Inflammatory macrophage (primary cell): Measurements from ENCODE around the gene IQSEC1.

Source experiments
- DNase-seq, 2 donors: peaks; one replicate each; pipeline ENCODE4 v3.0.0-alpha.2; 2020 to 2022

Gene IQSEC1

GRCh38 chr3:13106308-13107001 is 33.2 kb upstream of the IQSEC1 start:
- DNase-seq, result no peak

DNA sequence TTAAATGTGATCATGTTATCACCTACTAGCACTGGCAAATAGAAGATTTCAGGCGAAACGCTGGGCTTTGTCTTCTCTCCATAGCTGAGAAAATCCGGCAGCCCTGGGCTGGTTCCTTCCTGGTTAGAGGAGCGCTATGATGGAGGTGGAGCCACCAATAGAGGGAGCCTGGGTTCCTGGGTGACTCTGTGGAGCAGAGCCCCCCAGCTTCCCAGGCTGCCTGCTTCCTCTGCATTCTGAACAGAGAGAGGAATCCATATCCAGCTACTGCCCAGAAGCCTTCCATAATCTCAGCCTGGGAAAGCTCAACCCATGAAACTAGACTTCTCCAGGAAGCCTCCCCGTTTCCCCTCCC is 32.6 kb upstream of the IQSEC1 start:
- DNase-seq, result no peak

DNA sequence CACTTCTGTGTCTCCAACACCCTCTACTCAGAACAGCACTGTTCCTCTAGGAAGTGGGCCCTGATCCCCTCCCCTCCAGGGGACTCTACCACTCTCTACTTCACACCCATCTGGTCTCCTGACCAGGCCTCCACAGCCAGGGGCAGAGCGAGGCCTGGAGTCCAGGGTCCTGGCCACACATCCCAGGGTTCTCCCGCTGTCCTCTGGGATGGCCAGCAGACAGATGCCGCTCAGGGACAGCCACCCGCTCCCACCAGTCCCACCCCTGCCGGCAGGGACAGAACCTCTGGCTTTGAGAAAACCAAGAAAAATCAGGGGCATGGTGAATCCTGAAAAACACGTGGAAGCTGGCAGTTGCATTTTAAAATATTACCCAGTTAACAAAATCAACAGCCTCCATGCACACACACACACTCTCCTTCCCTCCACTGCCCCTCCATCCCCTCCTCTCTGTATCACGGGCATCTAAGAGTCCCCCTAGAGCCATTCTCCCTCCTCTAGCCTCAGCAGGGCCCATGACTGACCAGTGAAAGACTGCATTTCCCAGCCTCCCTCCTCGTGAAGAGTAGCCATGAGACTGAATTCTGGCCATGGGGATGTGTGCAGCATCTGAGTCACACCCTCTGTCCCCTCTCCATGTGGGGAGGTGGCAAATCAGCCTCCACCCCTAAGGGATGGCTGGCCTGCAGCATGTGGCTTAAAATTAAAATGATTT is 32.1 kb upstream of the IQSEC1 start:
- no peak for DNase-seq

- DNase-seq, result no peak
These were observed 31.3 kb upstream of the IQSEC1 start for GRCh38 chr3:13104511-13104910.

DNA sequence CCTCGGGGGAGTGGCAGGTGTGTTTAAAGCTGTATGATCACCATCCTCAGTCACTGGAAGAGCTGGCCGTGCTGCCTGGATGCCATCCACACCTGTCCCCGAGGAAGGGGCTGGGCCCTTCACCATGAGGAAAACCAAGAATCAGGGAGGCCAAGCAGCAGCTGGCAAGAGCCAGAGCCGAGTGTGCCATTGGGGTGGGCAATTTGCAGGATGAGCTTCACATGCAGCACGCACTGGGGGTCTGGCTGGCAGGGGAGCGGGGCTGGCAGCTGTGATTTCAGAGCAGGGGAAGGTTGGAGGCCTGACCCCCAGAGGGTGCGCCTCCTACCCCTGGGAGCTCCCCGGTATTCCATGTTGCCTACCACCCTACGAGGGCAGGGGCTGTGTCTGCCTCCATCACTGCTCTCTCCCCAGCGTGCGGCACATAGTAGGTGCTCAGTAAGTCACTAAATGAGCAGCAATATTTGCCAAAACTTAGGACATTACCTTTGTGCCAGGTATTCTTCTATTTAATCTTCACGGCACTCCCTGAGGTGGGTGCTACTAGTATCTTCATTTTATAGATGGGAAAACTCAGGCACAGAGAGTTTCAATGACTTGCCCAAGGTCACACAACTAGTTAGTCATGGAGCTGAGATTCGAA is 30.3 kb upstream of the IQSEC1 start:
- no peak for DNase-seq

GRCh38 chr3:13102386-13103345 is 29.4 kb upstream of the IQSEC1 start:
- DNase-seq, result no peak

DNA sequence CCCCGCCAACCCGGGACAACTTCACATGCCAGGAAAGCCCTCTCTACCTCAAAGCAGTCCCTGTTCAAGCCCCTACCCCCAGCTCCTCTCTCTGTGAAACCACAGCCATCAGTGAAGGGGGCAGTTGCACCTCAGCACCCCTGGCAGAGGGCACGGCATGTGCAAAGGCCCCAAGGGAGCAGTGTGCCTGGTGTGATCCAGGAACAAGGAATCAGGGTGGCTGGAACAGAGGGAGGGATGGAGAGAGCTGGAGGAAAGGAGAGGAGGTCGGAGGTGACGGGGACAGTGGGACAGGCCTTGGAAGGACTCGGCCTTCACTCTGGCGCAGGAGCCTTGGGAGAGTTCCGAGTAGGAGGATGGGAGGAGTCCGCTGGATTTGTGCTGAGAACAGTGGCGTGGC is 26.5 kb upstream of the IQSEC1 start:
- DNase-seq, result no peak

GRCh38 chr3:13098192-13098988 is 25.2 kb upstream of the IQSEC1 start:
- peak in 1 of 2 donors; percentile 6 for DNase-seq

DNA sequence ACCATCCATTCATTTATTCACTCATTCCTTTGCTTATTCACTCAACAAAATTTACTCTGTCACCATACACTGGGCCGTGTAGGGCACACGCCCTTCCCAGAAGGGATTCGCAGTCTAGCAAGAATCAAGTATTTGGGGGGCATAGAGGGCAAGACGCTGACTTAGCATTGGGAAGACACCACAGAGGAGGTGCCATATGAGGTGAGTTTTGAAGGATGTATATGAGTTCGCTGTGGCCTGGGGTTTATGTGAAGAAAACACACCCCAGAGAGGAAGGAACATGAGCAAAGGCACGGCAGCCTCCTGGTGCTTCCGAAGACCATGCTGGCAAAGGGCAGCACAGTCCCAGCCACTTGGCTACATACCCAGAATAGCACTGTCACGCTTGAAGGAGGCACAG is 23.1 kb upstream of the IQSEC1 start:
- no peak for DNase-seq

GRCh38 chr3:13095408-13095937 is 22.2 kb upstream of the IQSEC1 start:
- peak in 1 of 2 donors; percentile 21 for DNase-seq

DNA sequence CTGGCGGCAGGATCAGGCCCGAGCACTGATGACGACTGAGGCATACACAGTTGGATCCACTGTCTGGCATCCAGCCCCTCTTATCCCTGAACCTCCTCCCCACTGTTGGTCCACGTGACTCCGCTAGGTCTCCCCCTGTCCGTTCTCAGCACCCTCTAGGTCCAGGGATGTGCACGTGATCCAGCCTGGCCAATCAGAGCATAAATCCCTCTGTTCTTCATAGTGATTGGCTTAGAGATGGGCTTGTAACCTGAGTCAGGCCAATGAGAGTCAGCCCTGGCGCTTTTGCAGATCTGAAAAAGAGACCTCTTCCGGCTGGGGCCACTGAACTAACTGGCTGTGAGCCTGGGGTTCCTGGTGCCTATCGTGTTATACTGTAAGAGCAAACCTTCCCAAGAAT is 20.5 kb upstream of the IQSEC1 start:
- DNase-seq, result no peak

GRCh38 chr3:13092621-13093617 is 19.7 kb upstream of the IQSEC1 start:
- DNase-seq, result no peak

GRCh38 chr3:13091898-13092611 is 18.8 kb upstream of the IQSEC1 start:
- peak; percentile 88 to 91 for DNase-seq

GRCh38 chr3:13088028-13089006 is 15.1 kb upstream of the IQSEC1 start:
- peak in 1 of 2 donors; percentile 22 for DNase-seq

GRCh38 chr3:13087320-13087990 is 14.2 kb upstream of the IQSEC1 start:
- DNase-seq, result no peak

GRCh38 chr3:13086531-13086981 is 13.3 kb upstream of the IQSEC1 start:
- no peak for DNase-seq

DNA sequence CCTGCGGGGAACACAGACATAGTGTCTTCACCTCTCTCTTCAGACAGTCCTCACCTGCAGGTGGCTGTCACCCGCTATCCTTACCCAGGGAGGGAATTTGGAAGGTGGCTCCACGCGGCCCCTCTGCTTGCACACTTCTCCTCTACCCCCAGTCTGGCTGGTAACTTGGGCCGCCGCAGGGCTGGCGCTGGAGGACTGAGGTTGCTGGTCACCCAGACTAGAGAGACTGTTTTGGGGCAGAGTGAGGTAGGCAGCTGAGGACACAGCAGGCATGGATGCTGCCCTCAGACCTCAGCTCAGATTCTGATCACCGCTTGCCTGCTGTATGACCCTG is 12.6 kb upstream of the IQSEC1 start:
- no peak for DNase-seq
